Endothelial cell of umbilical vein (primary cell): Measurements from ENCODE around the gene BCL2A1. TPM values are rescaled to one million over a fixed set of nuclear protein-coding genes. Genes with fewer than 3 reads are reported as not detected.

Experiments used
- BruUV-seq: library from RNA; stranded (reverse); fragments of 400-500 nt; replicated peaks from 2 replicates; lab custom pipeline; 2021; lab: Mats Ljungman, UMichigan
- CTCF ChIA-PET: fragments of 300-600, 350-600 bp; sonication (Branson Sonifier 250); formaldehyde crosslinking; loops from one replicate; lab custom pipeline; 2021; ENCODE audit warnings: antibody characterized with exemption, inconsistent platforms; lab: Charles Lee
- POLR2A ChIA-PET: fragments of 300-600, 350-600 bp; sonication (Branson Sonifier 250); formaldehyde crosslinking; loops from one replicate; lab custom pipeline; 2021; ENCODE audit warnings: antibody characterized with exemption, inconsistent platforms; lab: Charles Lee
- DNase-seq: peaks from one replicate; pipeline ENCODE4 v3.0.0-alpha.2; 2011; ENCODE audit warnings: low read depth, low spot score
- FAIRE-seq: peaks from 2 replicates; lab custom pipeline; 2011; peaks lifted over from hg19 to GRCh38; lab: Jason Lieb, UNC
- H2AFZ ChIP-seq: 2 replicates; pipeline ENCODE4 v1.6.0; 2012; ENCODE audit warnings: low read depth, low read length, control low read depth, inconsistent platforms
- H3K27ac ChIP-seq: 2 replicates; pipeline ENCODE4 v1.5.1; 2011; ENCODE audit warnings: low read depth, mild to moderate bottlenecking, control low read depth, low read length, moderate library complexity; ENCODE audit not compliant: insufficient read depth
- H3K27me3 ChIP-seq, 2 experiments: 2 replicates each; pipeline versions ENCODE4 v1.6.0 to v1.6.1; 2011; ENCODE audit warnings: low read length in 2 of 2, mixed read lengths in 1 of 2; ENCODE audit not compliant: control insufficient read depth in 2 of 2, insufficient read depth in 2 of 2
- H3K36me3 ChIP-seq, 2 experiments: 2 replicates in 1 of 2; 3 replicates in 1 of 2; pipeline ENCODE4 v1.5.1; 2011; ENCODE audit warnings: low read length in 2 of 2, mild to moderate bottlenecking in 1 of 2, moderate library complexity in 1 of 2; ENCODE audit not compliant: control insufficient read depth in 2 of 2, insufficient read depth in 2 of 2; ENCODE audit errors: extremely low read depth in 1 of 2
- H3K4me1 ChIP-seq: 3 replicates; pipeline ENCODE4 v1.5.1; 2011; ENCODE audit warnings: mild to moderate bottlenecking, low read length; ENCODE audit not compliant: control insufficient read depth, insufficient read depth; ENCODE audit errors: extremely low read depth
- H3K4me2 ChIP-seq: 2 replicates; pipeline ENCODE4 v1.6.1; 2011; ENCODE audit warnings: low read length, control low read depth, mixed read lengths; ENCODE audit not compliant: insufficient read depth
- H3K4me3 ChIP-seq, 3 experiments: fragments of 200-600 bp in 1 of 3; sonication (generic), shearing (Covaris generic) in 1 of 3; replicated peaks in 1 of 3; 2 replicates each; pipeline ENCODE4 v1.5.1; 2011 to 2016; ENCODE audit warnings: control low read depth in 3 of 3, low read length in 3 of 3, mild to moderate bottlenecking in 2 of 3, inconsistent platforms in 1 of 3, low read depth in 1 of 3, moderate library complexity in 1 of 3; ENCODE audit not compliant: insufficient read depth in 1 of 3
- H3K79me2 ChIP-seq: 2 replicates; pipeline ENCODE4 v1.6.0; 2012; ENCODE audit warnings: low read length, inconsistent platforms; ENCODE audit not compliant: control insufficient read depth, insufficient read depth
- H3K9ac ChIP-seq: replicated peaks from 2 replicates; pipeline ENCODE3; 2011; ENCODE audit warnings: low read length, control low read depth; ENCODE audit not compliant: insufficient read depth; ENCODE audit errors: extremely low read depth
- H3K9me1 ChIP-seq: replicated peaks from 3 replicates; pipeline ENCODE4 v1.6.0; 2011; ENCODE audit warnings: mild to moderate bottlenecking, low read length; ENCODE audit not compliant: control insufficient read depth, insufficient read depth; ENCODE audit errors: extremely low read depth
- H3K9me3 ChIP-seq: replicated peaks from 2 replicates; pipeline ENCODE4 v1.5.1; 2012; ENCODE audit warnings: low read length, inconsistent platforms; ENCODE audit not compliant: control insufficient read depth, insufficient read depth
- H4K20me1 ChIP-seq: replicated peaks from 2 replicates; pipeline ENCODE3; 2011; ENCODE audit warnings: mild to moderate bottlenecking, low read length; ENCODE audit not compliant: control insufficient read depth, insufficient read depth; ENCODE audit errors: extremely low read depth
- EZH2 ChIP-seq: IDR thresholded peaks from 2 replicates; pipeline ENCODE4 v1.6.1; 2012; ENCODE audit warnings: borderline replicate concordance, low read depth, mild to moderate bottlenecking, moderate library complexity, low read length, inconsistent platforms; ENCODE audit not compliant: severe bottlenecking
- FOS ChIP-seq: IDR thresholded peaks from 2 replicates; pipeline ENCODE4 v1.6.1; 2011; ENCODE audit warnings: mild to moderate bottlenecking, low read length, moderate library complexity, borderline replicate concordance; ENCODE audit not compliant: insufficient read depth
- GATA2 ChIP-seq: IDR thresholded peaks from 2 replicates; pipeline ENCODE4 v1.7.0; 2011; ENCODE audit warnings: low read depth, mild to moderate bottlenecking, moderate library complexity, mixed read lengths, low read length; ENCODE audit not compliant: insufficient read length, insufficient read depth
- JUN ChIP-seq: IDR thresholded peaks from 2 replicates; pipeline ENCODE4 v1.6.1; 2011; ENCODE audit warnings: borderline replicate concordance, low read depth; ENCODE audit not compliant: insufficient read length, insufficient read depth
- MYC ChIP-seq: IDR thresholded peaks from one replicate; pipeline ENCODE4 v1.6.1; 2011; ENCODE audit warnings: mild to moderate bottlenecking, low read depth, low read length
- POLR2A ChIP-seq: IDR thresholded peaks from 2 replicates; pipeline ENCODE4 v1.6.1; 2012; ENCODE audit warnings: low read depth, mild to moderate bottlenecking, control low read depth, low read length
- POLR2AphosphoS5 ChIP-seq: IDR thresholded peaks from 2 replicates; pipeline ENCODE4 v1.6.1; 2012; ENCODE audit warnings: low read depth, mild to moderate bottlenecking, control low read depth, low read length, moderate library complexity; ENCODE audit not compliant: insufficient read depth
- dilution Hi-C: fragments of 300-500 bp; cut with MboI; formaldehyde crosslinking; loops from one replicate; pipeline ENCODE4 v1.15.0; 2019; ENCODE audit warnings: low sequenced_read_pairs; ENCODE audit not compliant: extremely low pct_ligation_motif_present
- intact Hi-C: fragments of 100-400 bp; cut with micrococcal nuclease; formaldehyde crosslinking; loops from one replicate; pipeline ENCODE4 v1.10.0; 2022
- polyA plus RNA-seq, 4 experiments: library from polyadenylated mRNA; depleted of rRNA in 3 of 4; stranded (reverse) in 3 of 4; unstranded in 1 of 4; fragments of >200 nt; gene quantifications; 2 replicates each; pipeline versions ENCODE4 v1.2.1 to v1.2.3, GENCODE V29; 2011 to 2012; ENCODE audit warnings: missing spikeins in 1 of 4
- total RNA-seq: library from RNA; stranded (reverse); gene quantifications from 2 replicates; pipeline ENCODE4 v1.2.3, GENCODE V29; 2021
- TF ChIP-seq, protein P1 (sequence below), 2 donors: IDR thresholded peaks; 1 replicate in 1 of 2; 2 replicates in 1 of 2; pipeline ENCODE4 v1.5.1; 2011; ENCODE audit warnings: low read length in 2 of 2, mild to moderate bottlenecking in 2 of 2, moderate library complexity in 2 of 2, control low read depth in 1 of 2, inconsistent platforms in 1 of 2, low read depth in 1 of 2; ENCODE audit not compliant: insufficient read depth in 1 of 2; ENCODE audit errors: extremely low read depth in 1 of 2
- TF ChIP-seq, protein P2 (sequence below): IDR thresholded peaks from 2 replicates; pipeline ENCODE4 v1.6.1; 2011; ENCODE audit not compliant: insufficient read depth, insufficient read length

Gene BCL2A1
- total and polyA plus RNA-seq, 2 donors (not counting 3 experiments of a cell fraction or from before 2014, with no cell fraction given): not detected

DNA sequence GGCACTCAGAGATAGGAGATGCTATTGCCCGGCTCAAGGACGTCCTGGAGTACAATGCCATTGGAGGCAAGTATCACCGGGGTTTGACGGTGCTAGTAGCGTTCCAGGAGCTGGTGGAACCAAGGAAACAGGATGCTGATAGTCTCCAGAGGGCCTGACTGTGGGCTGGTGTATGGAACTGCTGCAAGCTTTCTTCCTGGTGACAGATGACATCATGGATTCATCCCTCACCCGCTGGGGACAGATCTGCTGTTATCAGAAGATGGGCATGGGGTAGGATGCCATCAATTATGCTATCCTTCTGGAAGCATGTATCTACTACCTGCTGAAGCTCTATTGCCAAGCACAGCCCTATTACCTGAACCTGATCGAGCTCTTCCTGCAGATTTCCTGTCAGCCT, 26.4 kb downstream of the BCL2A1 start:
- no peak overlapping the region for H3K9ac ChIP-seq
- H4K20me1 ChIP-seq: no peaks in the 10 kb centered on the region
- ChIA-PET POLR2A (no interaction called here), CTCF (no interaction called here)
- no peak for FAIRE-seq
- H3K4me1 ChIP-seq: no peaks in the 10 kb centered on the region
- no peak for TF ChIP-seq FOS
- no peak for TF ChIP-seq MYC
- TF ChIP-seq POLR2AphosphoS5: no peak
- no peak for TF ChIP-seq GATA2
- TF ChIP-seq POLR2A: no peak
- TF ChIP-seq JUN: no peak
- TF ChIP-seq, protein P1, sequence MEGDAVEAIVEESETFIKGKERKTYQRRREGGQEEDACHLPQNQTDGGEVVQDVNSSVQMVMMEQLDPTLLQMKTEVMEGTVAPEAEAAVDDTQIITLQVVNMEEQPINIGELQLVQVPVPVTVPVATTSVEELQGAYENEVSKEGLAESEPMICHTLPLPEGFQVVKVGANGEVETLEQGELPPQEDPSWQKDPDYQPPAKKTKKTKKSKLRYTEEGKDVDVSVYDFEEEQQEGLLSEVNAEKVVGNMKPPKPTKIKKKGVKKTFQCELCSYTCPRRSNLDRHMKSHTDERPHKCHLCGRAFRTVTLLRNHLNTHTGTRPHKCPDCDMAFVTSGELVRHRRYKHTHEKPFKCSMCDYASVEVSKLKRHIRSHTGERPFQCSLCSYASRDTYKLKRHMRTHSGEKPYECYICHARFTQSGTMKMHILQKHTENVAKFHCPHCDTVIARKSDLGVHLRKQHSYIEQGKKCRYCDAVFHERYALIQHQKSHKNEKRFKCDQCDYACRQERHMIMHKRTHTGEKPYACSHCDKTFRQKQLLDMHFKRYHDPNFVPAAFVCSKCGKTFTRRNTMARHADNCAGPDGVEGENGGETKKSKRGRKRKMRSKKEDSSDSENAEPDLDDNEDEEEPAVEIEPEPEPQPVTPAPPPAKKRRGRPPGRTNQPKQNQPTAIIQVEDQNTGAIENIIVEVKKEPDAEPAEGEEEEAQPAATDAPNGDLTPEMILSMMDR (IDR thresholded peaks at IDR 0.05; ENCODE audit: extremely low read depth in 1 of 2, insufficient read depth in 1 of 2, low read depth in 1 of 2, low read length in 2 of 2): no peak
- TF ChIP-seq EZH2: no peak
- TF ChIP-seq, protein P2, sequence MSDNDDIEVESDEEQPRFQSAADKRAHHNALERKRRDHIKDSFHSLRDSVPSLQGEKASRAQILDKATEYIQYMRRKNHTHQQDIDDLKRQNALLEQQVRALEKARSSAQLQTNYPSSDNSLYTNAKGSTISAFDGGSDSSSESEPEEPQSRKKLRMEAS: no peak
- H3K79me2 ChIP-seq: no peaks in the 10 kb centered on the region
- H2AFZ ChIP-seq: no peak overlapping the region
- H3K9me1 ChIP-seq: no peaks in the 10 kb centered on the region
- BruUV-seq: no TSS peak
- dilution Hi-C loops (no loop called here), intact Hi-C loops (loop anchor here (5.0 kb wide), 1 partner anchor 437 kb away; no protein-coding TSS in a partner anchor)
- no peak overlapping the region for H3K27ac ChIP-seq
- H3K4me2 ChIP-seq: no peak overlapping the region
- no peak for DNase-seq
- H3K36me3 ChIP-seq: no peaks in the 10 kb centered on the region
- H3K27me3 ChIP-seq: peaks cover 0 to 3% of the 10 kb centered on the region in 2 experiments
- H3K4me3 ChIP-seq: no peak overlapping the region
- no peaks in the 10 kb centered on the region for H3K9me3 ChIP-seq
